GM23338 (cell line): ENCODE data around the gene PLXNA2.

Experiments
- CREB1 ChIP-seq: fragments of 250-450 bp; sonication (Bioruptor Pico); IDR thresholded peaks from 2 replicates; pipeline ENCODE4 v1.5.0; 2020; ENCODE audit warnings: low read depth, mild to moderate bottlenecking, moderate library complexity
- CTCF ChIP-seq, 2 experiments: fragments of 200-600 bp in 1 of 2; sonication (generic) in 1 of 2; conservative IDR thresholded peaks; 2 replicates each; pipeline versions ENCODE4 v1.5.1 to v1.6.1; 2016 to 2017; ENCODE audit warnings: antibody characterized with exemption in 2 of 2, low read depth in 2 of 2, mild to moderate bottlenecking in 2 of 2, moderate library complexity in 1 of 2
- ETS1 ChIP-seq: IDR thresholded peaks from 2 replicates; pipeline ENCODE4 v1.6.1; 2016; ENCODE audit warnings: antibody characterized with exemption
- EZH2 ChIP-seq: fragments of 200-600 bp; sonication (generic); IDR thresholded peaks from one replicate; pipeline ENCODE4 v1.8.0; 2017; ENCODE audit warnings: antibody characterized with exemption, mild to moderate bottlenecking, low read depth; ENCODE audit not compliant: unreplicated experiment
- EZH2phosphoT487 ChIP-seq: fragments of 200-600 bp; sonication (generic); IDR thresholded peaks from one replicate; pipeline ENCODE4 v1.8.1; 2018; ENCODE audit warnings: antibody characterized with exemption; ENCODE audit not compliant: unreplicated experiment
- JUNB ChIP-seq: IDR thresholded peaks from one replicate; pipeline ENCODE4 v1.6.1; 2016; ENCODE audit warnings: antibody characterized with exemption; ENCODE audit not compliant: unreplicated experiment
- NANOG ChIP-seq: IDR thresholded peaks from 2 replicates; pipeline ENCODE4 v1.6.1; 2016; ENCODE audit warnings: antibody characterized with exemption, borderline replicate concordance
- POLR2AphosphoS5 ChIP-seq: IDR thresholded peaks from 2 replicates; pipeline ENCODE4 v1.6.1; 2016; ENCODE audit warnings: antibody characterized with exemption, low read depth
- REST ChIP-seq: IDR thresholded peaks from one replicate; pipeline ENCODE4 v1.6.1; 2018; ENCODE audit warnings: antibody characterized with exemption; ENCODE audit not compliant: unreplicated experiment
- ZNF331 ChIP-seq: fragments of 250-450 bp; sonication (Bioruptor Pico); IDR thresholded peaks from 2 replicates; pipeline ENCODE4 v1.5.0; 2020; ENCODE audit warnings: low read depth, mild to moderate bottlenecking, moderate library complexity
- ZNF462 ChIP-seq: fragments of 250-450 bp; sonication (Bioruptor Pico); IDR thresholded peaks from 2 replicates; pipeline ENCODE4 v1.5.0; 2020; ENCODE audit warnings: mild to moderate bottlenecking, moderate library complexity

GRCh38 chr1:207988326-207989165 is 255.6 kb downstream of the PLXNA2 start:
- TF ChIP-seq CTCF (conservative IDR thresholded peaks at IDR 0.05; ENCODE audit: low read depth in 2 of 2) (no peak), POLR2AphosphoS5 (no peak), CREB1 (CRISPR knock-in tag) (no peak), EZH2 (no peak), JUNB (no peak), REST (no peak), ZNF462 (CRISPR knock-in tag) (no peak), ETS1 (no peak), EZH2phosphoT487 (no peak), ZNF331 (CRISPR knock-in tag) (no peak), NANOG (no peak)
